ENCODE data around the gene CHCHD6.

The CHCHD6 gene

DNA sequence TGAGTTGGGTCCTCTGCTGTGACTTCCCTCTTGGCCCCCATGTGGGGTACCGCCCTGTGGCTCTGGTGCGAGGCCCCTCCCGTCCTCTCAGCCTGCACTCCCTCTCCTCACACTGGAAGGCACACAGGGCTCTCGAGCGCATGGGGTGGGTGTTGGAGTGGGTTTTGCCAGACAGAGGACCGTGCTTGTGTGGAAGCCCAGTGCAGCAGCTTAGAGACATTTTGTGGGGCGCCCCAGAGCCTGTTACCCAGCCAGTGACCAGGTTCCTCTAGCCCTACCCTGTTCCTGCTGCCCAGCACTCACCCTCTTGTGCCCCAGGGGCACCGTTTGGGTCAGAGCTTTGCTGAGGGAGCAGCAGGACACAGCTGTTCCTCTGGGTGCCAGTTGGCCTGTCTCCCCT is 288.7 kb downstream of the CHCHD6 start:
- Histone ChIP-seq H3K27me3 (ENCODE audit: low read length) (no peaks in the 10 kb centered on the region), H2AFZ (ENCODE audit: low read depth, low read length, severe bottlenecking) (no peak overlapping the region), H3K36me3 (ENCODE audit: low read length) (no peaks in the 10 kb centered on the region), H4K20me1 (ENCODE audit: low read depth, low read length) (no peaks in the 10 kb centered on the region), H3F3A (ENCODE audit: insufficient read depth) (no peaks in the 10 kb centered on the region), H3K79me2 (ENCODE audit: insufficient read depth, low read length) (no peaks in the 10 kb centered on the region), H3K9me2 (replicated peaks; ENCODE audit: insufficient read depth, low read length) (no peaks in the 10 kb centered on the region), H3K4me2 (ENCODE audit: low read depth, low read length, poor library complexity, severe bottlenecking) (no peak overlapping the region), H3K9ac (ENCODE audit: low read length) (no peak overlapping the region), H3K4me3 (ENCODE audit: insufficient read depth, low read length, poor library complexity, severe bottlenecking) (no peak overlapping the region), H3K9me3 (ENCODE audit: insufficient read depth, low read length) (no peaks in the 10 kb centered on the region), H3K27ac (ENCODE audit: low read depth, low read length) (no peak overlapping the region)
- no peak for TF ChIP-seq CTCF (IDR thresholded peaks at IDR 0.05; ENCODE audit: insufficient read depth, low read length, poor library complexity, severe bottlenecking)
- no peak for TF ChIP-seq EZH2phosphoT487 (conservative IDR thresholded peaks at IDR 0.05; ENCODE audit: low read length)

- H3K4me2 ChIP-seq (ENCODE audit: low read depth, low read length, poor library complexity, severe bottlenecking), result no peak overlapping the region
- no peak overlapping the region for H3K27ac ChIP-seq (ENCODE audit: low read depth, low read length)
- no peaks in the 10 kb centered on the region for H3K36me3 ChIP-seq (ENCODE audit: low read length)
- no peak overlapping the region for H3K9ac ChIP-seq (ENCODE audit: low read length)
- no peak overlapping the region for H3K4me3 ChIP-seq (ENCODE audit: insufficient read depth, low read length, poor library complexity, severe bottlenecking)
- H4K20me1 ChIP-seq (ENCODE audit: low read depth, low read length), result no peaks in the 10 kb centered on the region
- H2AFZ ChIP-seq (ENCODE audit: low read depth, low read length, severe bottlenecking), result no peak overlapping the region
- no peaks in the 10 kb centered on the region for H3K79me2 ChIP-seq (ENCODE audit: insufficient read depth, low read length)
- no peak for TF ChIP-seq EZH2phosphoT487 (conservative IDR thresholded peaks at IDR 0.05; ENCODE audit: low read length)
- no peak for TF ChIP-seq CTCF (IDR thresholded peaks at IDR 0.05; ENCODE audit: insufficient read depth, low read length, poor library complexity, severe bottlenecking)
- H3K27me3 ChIP-seq (ENCODE audit: low read length), result no peaks in the 10 kb centered on the region
- no peaks in the 10 kb centered on the region for H3K9me2 ChIP-seq (replicated peaks; ENCODE audit: insufficient read depth, low read length)
- no peaks in the 10 kb centered on the region for H3K9me3 ChIP-seq (ENCODE audit: insufficient read depth, low read length)
- H3F3A ChIP-seq (ENCODE audit: insufficient read depth), result no peaks in the 10 kb centered on the region
Observed at GRCh38 chr3:126993436-126993835, 289.4 kb downstream of the CHCHD6 start.

GRCh38 chr3:126994661-126995245 is 290.7 kb downstream of the CHCHD6 start:
- no peaks in the 10 kb centered on the region for H3F3A ChIP-seq (ENCODE audit: insufficient read depth)
- no peak overlapping the region for H3K4me3 ChIP-seq (ENCODE audit: insufficient read depth, low read length, poor library complexity, severe bottlenecking)
- H3K9me3 ChIP-seq (ENCODE audit: insufficient read depth, low read length), result no peaks in the 10 kb centered on the region
- no peaks in the 10 kb centered on the region for H3K27me3 ChIP-seq (ENCODE audit: low read length)
- no peak overlapping the region for H3K27ac ChIP-seq (ENCODE audit: low read depth, low read length)
- H3K9me2 ChIP-seq (replicated peaks; ENCODE audit: insufficient read depth, low read length), result no peaks in the 10 kb centered on the region
- H3K9ac ChIP-seq (ENCODE audit: low read length), result no peak overlapping the region
- H2AFZ ChIP-seq (ENCODE audit: low read depth, low read length, severe bottlenecking), result no peak overlapping the region
- H3K4me2 ChIP-seq (ENCODE audit: low read depth, low read length, poor library complexity, severe bottlenecking), result no peak overlapping the region
- TF ChIP-seq CTCF (IDR thresholded peaks at IDR 0.05; ENCODE audit: insufficient read depth, low read length, poor library complexity, severe bottlenecking) (no peak), EZH2phosphoT487 (conservative IDR thresholded peaks at IDR 0.05; ENCODE audit: low read length) (no peak)
- no peaks in the 10 kb centered on the region for H4K20me1 ChIP-seq (ENCODE audit: low read depth, low read length)
- H3K36me3 ChIP-seq (ENCODE audit: low read length), result no peaks in the 10 kb centered on the region
- H3K79me2 ChIP-seq (ENCODE audit: insufficient read depth, low read length), result no peaks in the 10 kb centered on the region
